AG08395 (cell line): Measurements from ENCODE around the gene IFNL3.

Experiments
- DNase-seq: peaks from one replicate; pipeline ENCODE4 v3.0.0; 2012; ENCODE audit warnings: mixed read lengths, low spot score

Gene IFNL3

DNA sequence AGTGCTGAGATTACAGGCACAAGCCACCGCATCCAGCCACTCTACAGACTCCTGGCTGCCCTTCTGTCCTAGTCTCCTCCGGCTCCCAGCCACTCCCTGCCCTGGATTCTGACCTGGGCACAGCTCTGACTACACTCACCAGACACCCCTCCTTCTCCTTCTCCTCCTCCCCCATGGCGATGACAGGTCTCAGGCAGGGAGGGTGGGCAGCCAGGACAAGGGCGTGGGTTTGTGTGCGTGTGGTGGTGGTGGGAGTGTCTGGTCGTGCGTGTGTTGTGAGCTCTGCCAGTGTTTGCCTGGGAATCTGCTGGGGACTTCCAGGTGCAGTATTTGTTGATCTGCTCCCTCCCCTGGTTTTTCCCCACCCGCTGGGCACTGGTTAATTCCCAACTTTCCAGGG, 51.0 kb downstream of the IFNL3 start:
- DNase-seq = no peak
